GM21825 (cell line): ENCODE measurements around the gene CTU2.

Experiments
- ATAC-seq: cut with Tn5 transposase; IDR thresholded peaks from one replicate; pipeline ENCODE4 v1.9.1; 2021; ENCODE audit warnings: mild to moderate bottlenecking, moderate library complexity; ENCODE audit not compliant: unreplicated experiment

Gene CTU2

DNA sequence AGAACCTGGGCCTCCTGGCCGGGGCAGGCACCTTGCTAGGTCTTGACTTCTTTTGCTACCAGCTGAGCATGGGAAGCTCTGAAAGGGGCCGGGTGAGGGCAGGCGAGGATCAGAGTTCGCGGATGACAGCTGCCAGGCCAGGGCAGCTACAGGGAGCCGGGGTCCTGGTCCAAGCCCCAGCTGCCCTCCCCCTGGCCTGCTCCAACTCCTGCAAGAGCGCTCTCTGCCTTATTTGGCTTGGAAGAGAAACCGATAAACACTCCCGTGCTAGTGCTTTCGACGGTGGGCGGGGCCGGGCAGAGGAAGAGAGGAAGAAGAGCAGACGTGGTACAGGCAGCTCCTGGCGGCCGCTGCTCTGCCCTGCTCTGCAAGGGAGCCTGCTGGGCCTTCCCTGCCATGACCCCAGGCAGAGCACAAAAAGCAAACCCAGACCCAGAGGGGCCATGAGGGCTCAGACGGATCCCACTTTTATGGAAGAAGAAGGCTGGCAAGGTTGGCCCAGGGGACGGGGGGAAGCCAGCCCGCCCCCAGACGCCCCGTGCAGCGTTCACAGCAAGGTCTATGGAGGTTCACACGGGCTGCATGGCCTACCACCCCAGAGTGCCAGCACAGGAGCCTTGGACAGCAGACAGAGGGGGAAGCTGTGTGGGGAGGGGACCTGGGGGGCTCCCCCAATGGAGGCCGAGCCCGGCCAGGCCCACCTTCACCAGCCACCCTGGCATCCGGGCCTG lies 53.1 kb downstream of the CTU2 start:
- ATAC-seq: no peak

DNA sequence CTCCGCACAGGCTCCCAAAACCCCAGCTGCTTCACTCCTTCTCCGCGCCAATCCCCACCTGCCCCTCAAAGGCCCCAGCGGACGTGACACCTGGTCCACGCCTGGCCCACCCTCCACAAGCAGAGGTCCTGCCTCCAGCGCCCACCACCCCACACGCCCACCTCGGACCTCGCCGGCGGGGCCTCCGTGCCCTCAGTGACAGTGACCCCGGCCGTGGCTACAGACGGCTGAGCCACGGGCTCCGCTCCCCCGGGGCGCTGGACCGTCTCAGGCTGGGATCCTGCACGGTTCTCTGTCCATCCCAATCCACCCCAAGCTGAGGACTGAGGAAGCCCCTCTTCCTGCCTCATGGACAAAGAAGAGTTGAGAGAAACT lies 53.7 kb downstream of the CTU2 start:
- ATAC-seq: no peak

DNA sequence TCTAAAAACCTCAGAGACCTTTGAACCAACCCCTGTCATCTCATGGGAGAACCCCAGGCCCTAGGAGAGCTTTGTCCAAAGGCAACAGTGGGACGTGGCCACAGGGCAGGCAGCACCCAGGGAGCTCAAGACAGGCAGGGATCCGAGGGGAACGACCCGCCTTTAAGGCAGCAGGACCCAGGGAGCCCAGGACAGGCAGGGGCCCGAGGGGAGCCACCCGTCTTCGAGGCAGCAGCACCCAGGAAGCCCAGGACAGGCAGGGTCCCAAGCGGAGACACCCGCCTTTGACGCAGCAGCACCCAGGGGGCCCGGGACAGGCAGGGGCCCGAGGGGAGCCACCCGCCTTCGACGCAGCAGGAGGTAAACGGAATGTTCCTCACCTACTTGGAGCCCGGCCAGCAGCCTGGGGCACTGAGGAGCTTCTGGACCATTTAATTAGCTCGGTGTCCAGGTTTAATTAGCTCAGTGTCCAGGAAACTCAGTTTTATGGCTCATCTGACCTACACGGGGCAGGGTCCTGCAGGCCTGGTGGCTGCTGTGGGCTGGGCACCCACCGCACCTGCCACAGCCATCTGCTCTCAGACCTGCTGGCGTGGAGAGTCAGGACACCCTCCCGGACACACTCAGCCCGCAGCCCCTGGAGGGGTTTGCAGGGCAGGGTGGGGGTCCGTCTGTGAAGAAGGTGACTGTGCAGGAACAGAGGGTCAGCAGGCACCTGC lies 54.3 kb downstream of the CTU2 start:
- no peak for ATAC-seq

DNA sequence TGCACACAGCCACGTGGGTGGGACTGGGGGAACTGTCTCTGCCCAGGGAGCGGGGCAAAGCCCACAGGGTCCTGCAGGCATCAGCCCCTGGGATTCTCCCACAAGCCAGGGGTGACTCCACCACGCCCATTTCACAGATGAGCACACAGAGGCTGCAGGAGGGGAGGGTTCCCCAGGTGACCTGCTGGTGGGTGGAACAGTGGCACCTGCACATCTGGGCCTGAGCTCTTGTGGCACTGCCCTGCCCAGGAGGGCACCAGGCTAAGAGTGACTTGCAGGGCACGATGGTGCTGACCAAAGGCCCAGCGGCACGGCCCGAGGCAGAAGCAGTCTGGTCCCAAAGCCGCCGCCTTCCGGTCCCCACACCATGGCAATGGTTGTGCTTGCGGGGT lies 54.8 kb downstream of the CTU2 start:
- ATAC-seq: no peak

DNA sequence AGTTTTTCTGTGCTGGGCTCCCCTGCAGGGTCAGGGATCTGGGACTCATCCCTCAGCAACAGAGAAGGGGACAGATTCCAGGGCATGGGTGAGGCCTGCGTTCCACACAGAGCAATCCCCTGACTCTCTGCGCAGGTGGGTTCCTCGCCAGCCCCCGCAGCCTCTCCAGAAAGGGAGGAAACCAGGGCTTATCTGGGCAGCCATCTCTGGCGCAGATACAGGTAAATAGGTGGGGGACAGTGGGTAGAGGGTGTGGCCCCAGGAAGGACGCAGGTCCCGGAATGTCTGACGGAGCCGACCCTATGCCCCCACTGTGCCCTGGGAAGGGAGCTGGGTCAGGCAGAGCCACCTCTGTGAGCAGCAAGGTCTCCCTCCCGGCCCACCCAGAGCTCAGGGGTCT lies 55.5 kb downstream of the CTU2 start:
- ATAC-seq: no peak

DNA sequence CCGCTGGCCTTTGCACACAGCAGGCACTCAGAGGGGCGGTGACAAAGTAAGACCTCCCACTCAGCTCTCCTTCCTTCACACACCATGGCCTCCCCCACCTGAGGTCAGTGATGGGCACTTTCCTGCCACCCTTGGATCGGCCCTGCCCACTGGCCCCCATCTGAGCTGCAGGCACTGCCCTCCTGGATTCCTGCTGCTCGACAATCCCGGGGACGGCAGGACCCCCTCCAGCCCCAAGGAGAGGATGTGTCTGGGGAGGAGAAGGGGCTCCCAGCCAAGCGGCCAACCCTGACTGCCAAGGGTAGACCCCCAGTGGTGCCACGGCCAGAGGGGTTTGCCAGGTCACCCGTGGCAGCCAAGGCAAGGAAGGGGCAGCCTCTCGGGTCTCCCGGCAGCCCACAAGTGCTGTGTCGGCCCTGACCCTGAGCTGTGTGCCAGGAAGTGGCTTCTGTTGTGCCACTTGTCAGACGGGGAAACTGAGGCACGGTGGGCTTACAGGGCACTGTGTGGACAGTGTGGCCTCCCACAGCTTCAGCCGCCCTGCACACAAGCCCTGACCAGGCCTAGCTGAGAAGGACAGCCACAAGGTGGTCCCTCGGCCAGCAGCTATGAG lies 56.1 kb downstream of the CTU2 start:
- ATAC-seq: no peak

DNA sequence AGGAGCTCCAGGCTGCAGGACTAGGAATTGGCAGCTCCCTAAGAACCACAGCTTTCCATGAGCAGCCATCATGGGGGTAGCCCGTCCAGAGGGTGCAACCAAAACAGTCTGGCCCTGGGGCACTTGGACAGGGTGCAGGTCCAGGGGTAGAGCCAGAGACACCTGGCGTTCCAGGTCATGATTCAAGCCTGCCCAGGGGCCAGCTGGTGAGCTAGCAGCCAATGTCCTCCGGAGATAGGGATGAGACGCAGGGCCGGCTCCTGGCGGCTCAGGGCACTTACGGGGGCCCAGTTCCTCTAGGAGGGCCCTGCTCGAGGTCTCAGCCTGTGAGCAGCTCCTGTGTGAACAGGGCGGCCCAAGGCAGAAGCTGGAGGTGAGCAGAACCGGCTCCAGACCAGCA lies 56.6 kb downstream of the CTU2 start:
- ATAC-seq: no peak

DNA sequence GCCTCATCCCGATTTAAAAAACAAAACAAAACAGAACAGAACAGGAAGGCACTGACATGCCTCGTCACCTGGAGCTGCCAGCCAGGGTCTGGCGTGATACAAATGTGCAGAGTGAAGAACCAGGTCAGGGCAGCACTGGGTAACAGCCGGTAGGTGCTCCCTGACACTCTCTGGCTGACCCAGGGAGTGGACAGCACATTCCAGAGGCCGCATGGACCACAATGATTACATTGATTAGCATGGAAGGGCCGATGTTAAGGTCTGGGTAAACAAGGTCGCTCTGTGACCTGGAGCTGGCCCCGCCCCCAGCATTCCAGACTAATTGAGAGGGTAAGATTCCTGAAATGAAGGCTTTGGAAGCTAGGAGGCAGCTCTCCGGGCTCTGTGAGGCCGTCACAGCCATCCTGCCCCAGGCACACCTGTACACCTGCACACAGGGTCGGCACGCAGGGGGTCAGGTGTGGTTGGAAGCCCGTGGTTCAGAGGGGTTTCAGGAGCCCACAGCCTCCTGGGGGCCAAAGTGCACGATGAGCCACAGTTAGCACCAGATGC lies 57.3 kb downstream of the CTU2 start:
- ATAC-seq: no peak

DNA sequence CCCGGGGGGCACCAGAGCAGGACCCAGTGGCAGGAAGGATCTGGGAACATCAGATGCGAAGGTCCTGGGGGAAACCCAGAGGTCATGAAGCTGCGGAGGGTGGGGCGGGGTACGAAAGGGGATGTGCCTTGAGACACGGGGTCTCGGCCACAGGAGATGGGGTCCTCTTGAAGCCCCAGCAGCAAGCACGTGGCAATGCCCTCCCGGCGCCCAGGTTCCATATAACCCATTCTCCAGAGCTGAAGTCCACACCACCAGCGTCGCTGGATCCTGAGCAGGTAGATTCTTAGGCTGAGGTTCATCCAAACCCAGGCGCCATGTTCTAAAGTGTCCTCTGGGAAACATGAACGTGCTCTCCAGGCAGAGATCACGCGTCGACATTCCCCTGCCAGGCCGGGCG lies 57.8 kb downstream of the CTU2 start:
- no peak for ATAC-seq

DNA sequence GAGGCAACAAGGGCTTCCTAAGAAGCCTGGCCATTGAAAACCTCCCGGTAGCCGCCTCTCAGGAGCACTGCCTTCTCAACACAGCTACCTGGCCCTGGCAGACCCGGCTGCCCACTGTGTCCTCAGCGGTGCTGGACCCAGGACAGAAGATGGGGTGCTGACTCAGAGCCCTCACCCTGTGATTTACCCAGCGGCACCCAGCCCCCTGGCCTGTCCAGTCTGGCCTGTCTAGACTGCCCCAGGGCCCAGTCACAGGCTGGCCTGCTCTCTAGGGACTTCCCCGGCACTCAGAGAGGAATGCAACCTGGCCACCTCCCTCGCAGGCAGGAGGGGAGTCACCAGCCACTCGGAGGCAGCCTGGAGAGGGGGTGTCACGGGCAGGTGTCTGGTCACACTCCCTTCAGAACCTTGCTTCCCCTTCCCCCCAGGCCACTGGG lies 58.6 kb downstream of the CTU2 start:
- ATAC-seq: no peak
